Activated CD4-positive, alpha-beta T cell treated with anti-CD3 and anti-CD28 coated beads for 36 hours (primary cell): ENCODE measurements around the gene METTL25B. TPM values are rescaled to one million over a fixed set of nuclear protein-coding genes. Genes with fewer than 3 reads are reported as not detected.

Experiments used
- ATAC-seq: fragments of 200-7000 bp; cut with Tn5 transposase; one replicate; pipeline ENCODE4 v1.10.0; 2021; ENCODE audit warnings: mild to moderate bottlenecking, moderate library complexity
- CTCF ChIA-PET: fragments of 350-600 bp; sonication (Branson Sonifier 250); formaldehyde crosslinking; loops from one replicate; lab custom pipeline; 2021; ENCODE audit warnings: antibody characterized with exemption; lab: Charles Lee
- POLR2A ChIA-PET: fragments of 350-600 bp; sonication (Branson Sonifier 250); formaldehyde crosslinking; loops from one replicate; lab custom pipeline; 2021; ENCODE audit warnings: antibody characterized with exemption, inconsistent platforms; lab: Charles Lee
- DNase-seq: peaks from one replicate; pipeline ENCODE4 v3.0.0-alpha.2; 2020
- H3K27ac Mint-ChIP-seq: one replicate; pipeline ENCODE4 v1.8.0; 2021; ENCODE audit warnings: mixed read lengths
- H3K27me3 Mint-ChIP-seq: one replicate; pipeline ENCODE4 v1.8.0; 2021; ENCODE audit warnings: mixed read lengths
- H3K36me3 Mint-ChIP-seq: one replicate; pipeline ENCODE4 v1.8.0; 2021; ENCODE audit warnings: low read depth, mixed read lengths
- H3K4me1 Mint-ChIP-seq: one replicate; pipeline ENCODE4 v1.8.0; 2021; ENCODE audit warnings: mixed read lengths
- H3K4me3 Mint-ChIP-seq: one replicate; pipeline ENCODE4 v1.8.0; 2021; ENCODE audit warnings: mild to moderate bottlenecking, moderate library complexity, mixed read lengths
- H3K9me3 Mint-ChIP-seq: one replicate; pipeline ENCODE4 v1.8.0; 2021; ENCODE audit warnings: low read depth, mixed read lengths
- intact Hi-C, 2 experiments: fragments of 100-400 bp; cut with DNase I in 1 of 2; cut with micrococcal nuclease in 1 of 2; formaldehyde crosslinking; loops; one replicate each; pipeline versions ENCODE4 v1.14.2 to v1.15.1; 2022 to 2024; cut with DNase I, micrococcal nuclease
- total RNA-seq, 2 experiments: library from RNA; stranded (reverse); gene quantifications; one replicate each; pipeline ENCODE4 v1.2.3, GENCODE V29; 2021

METTL25B gene
- total RNA-seq, 2 experiments from 2014 or later: 31.0 to 40.5 TPM

DNA sequence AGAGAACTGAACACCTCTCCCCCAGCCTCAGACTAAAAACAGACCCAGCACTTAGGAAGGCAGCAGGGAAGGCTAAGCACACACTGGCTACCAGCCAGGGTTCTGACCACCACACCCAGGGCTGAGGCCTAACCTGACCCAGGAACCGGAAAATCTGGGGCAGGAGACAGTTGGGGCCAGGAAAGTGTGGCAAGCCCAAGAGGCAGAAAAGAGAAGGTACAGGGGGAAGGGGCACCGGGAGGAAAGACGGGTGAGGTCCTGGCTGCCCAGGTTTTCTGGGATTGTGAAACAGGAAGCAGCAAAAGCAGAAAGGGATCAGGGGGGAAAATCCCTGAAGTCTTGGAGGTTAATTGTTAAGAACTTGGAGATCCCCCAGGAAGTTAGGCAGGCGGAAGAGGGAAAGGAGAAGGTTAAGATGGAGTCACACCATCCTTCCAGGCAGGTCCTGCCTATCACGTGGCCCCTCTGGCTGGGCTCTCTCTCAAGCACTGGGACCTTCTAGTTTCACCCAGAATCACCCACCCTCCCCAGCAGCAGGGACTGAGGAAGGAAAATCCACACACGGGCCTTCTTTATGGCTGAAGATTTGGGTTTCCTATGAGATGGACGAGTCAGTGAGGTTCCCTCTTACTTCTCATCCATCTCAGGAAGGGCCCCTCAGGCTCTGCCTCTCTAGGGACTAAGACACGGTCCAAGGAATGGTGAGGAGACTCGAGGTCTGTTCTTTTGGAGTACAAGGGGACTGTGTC, 20.6 kb downstream of the METTL25B start:
- DNase-seq: peak; percentile 46
- peaks cover 51% of the 10 kb centered on the region for H3K4me1 Mint-ChIP-seq
- no peaks in the 10 kb centered on the region for H3K27me3 Mint-ChIP-seq
- ChIA-PET POLR2A (no interaction called here), CTCF (interaction anchor here (1.8 kb wide), 1 partner anchor 22 kb away, joined by 13 read pairs; no protein-coding TSS in a partner anchor)
- no peaks in the 10 kb centered on the region for H3K9me3 Mint-ChIP-seq
- ATAC-seq: no peak
- peak overlapping the region; percentile 98 for H3K4me3 Mint-ChIP-seq
- peak overlapping the region; percentile 96 for H3K27ac Mint-ChIP-seq
- H3K36me3 Mint-ChIP-seq: peaks cover 52% of the 10 kb centered on the region
- intact Hi-C loops: loop anchor here in 1 of 2 experiments (10.0 kb wide), 1 partner anchor 894 kb away; the partner anchor contains the start of genes GON4L and SYT11

- peaks cover 48% of the 10 kb centered on the region for H3K4me1 Mint-ChIP-seq
- DNase-seq: no peak
Observed at GRCh38 chr1:156749419-156750118, 21.3 kb downstream of the METTL25B start.

GRCh38 chr1:156750191-156750672, 22.0 kb downstream of the METTL25B start:
- DNase-seq (peak; percentile 71), ATAC-seq (peak; percentile 23)
- Mint-ChIP-seq H3K4me1 (peaks cover 44% of the 10 kb centered on the region), H3K9me3 (no peaks in the 10 kb centered on the region), H3K4me3 (peak overlapping the region; percentile 98), H3K27ac (peak overlapping the region; percentile 96), H3K27me3 (no peaks in the 10 kb centered on the region), H3K36me3 (peaks cover 41% of the 10 kb centered on the region)
- intact Hi-C loops: loop anchor here in 1 of 2 experiments (1.0 kb wide), 1 partner anchor 22 kb away; the partner anchor contains the start of genes ISG20L2 and METTL25B
- ChIA-PET CTCF (interaction anchor here (0.7 to 2.8 kb wide), 3 partner anchors 8 to 23 kb away, joined by 3 to 19 read pairs (median 4); partner anchors contain the start of gene MRPL24), POLR2A (interaction anchor here (0.6 to 2.8 kb wide), 4 partner anchors 9 to 34 kb away, joined by 3 to 24 read pairs (median 12); partner anchors contain the start of genes MRPL24 and PRCC)

More at GRCh38 chr1:156749419-156750118, 21.3 kb downstream of the METTL25B start:
- POLR2A ChIA-PET: interaction anchor here (0.9 kb wide), 1 partner anchor 23 kb away, joined by 3 read pairs; no protein-coding TSS in a partner anchor
- no peak for ATAC-seq
- Mint-ChIP-seq H3K27me3 (no peaks in the 10 kb centered on the region), H3K9me3 (no peaks in the 10 kb centered on the region), H3K4me3 (peak overlapping the region; percentile 98), H3K36me3 (peaks cover 47% of the 10 kb centered on the region), H3K27ac (peak overlapping the region; percentile 96)
- intact Hi-C loops: loop anchor here (1.0 to 10.0 kb wide), 2 partner anchors 21 to 895 kb away; partner anchors contain the start of genes GON4L (in 1 of the 2), ISG20L2 (in 1 of the 2), METTL25B (in 1 of the 2) and SYT11 (in 1 of the 2)
- CTCF ChIA-PET: interaction anchor here (0.7 to 1.0 kb wide), 2 partner anchors 12 to 23 kb away, joined by 3 to 4 read pairs; no protein-coding TSS in a partner anchor

GRCh38 chr1:156750711-156751450, 22.6 kb downstream of the METTL25B start:
- DNase-seq (peak; percentile 61), ATAC-seq (peak; percentile 6)
- Mint-ChIP-seq H3K27ac (peak overlapping the region; percentile 96), H3K4me3 (peak overlapping the region; percentile 98), H3K4me1 (peaks cover 44% of the 10 kb centered on the region), H3K9me3 (no peaks in the 10 kb centered on the region), H3K27me3 (no peaks in the 10 kb centered on the region), H3K36me3 (peaks cover 35% of the 10 kb centered on the region)
- ChIA-PET POLR2A (interaction anchor here (0.6 to 2.8 kb wide), 8 partner anchors 8 to 34 kb away, joined by 3 to 26 read pairs (median 4); partner anchors contain the start of genes ISG20L2, METTL25B, MRPL24 and PRCC), CTCF (interaction anchor here (1.0 to 6.3 kb wide), 5 partner anchors 9 to 45 kb away, joined by 3 to 79 read pairs (median 16); partner anchors contain the start of genes CRABP2, ISG20L2, METTL25B and MRPL24)
- intact Hi-C loops: loop anchor here (1.0 kb wide), 5 partner anchors 10 to 250 kb away; partner anchors contain the start of genes ISG20L2 (in 2 of the 2), METTL25B (in 2 of the 2), MRPL24 (in 2 of the 2) and PRCC (in 2 of the 2)

GRCh38 chr1:156751451-156751756, 23.1 kb downstream of the METTL25B start, which contains the start of gene HDGF:
Gene HDGF, minus strand, starts transcription at chr1:156751675. Its CDS starts 246 bp downstream, at chr1:156751429.
- H3K27ac Mint-ChIP-seq: peak within 1 kb of the TSS; percentile 96
- peak within 1 kb of the TSS; percentile 98 for H3K4me3 Mint-ChIP-seq
- no peak for ATAC-seq
- peaks cover 39% of the 10 kb centered on the region for H3K4me1 Mint-ChIP-seq
- H3K36me3 Mint-ChIP-seq: peaks cover 33% of the 10 kb centered on the region
- no peak for DNase-seq
- POLR2A ChIA-PET: interaction anchor here (0.9 to 2.8 kb wide), 7 partner anchors 9 to 23 kb away, joined by 3 to 26 read pairs (median 5); partner anchors contain the start of genes ISG20L2, METTL25B, MRPL24 and PRCC
- no peaks in the 10 kb centered on the region for H3K27me3 Mint-ChIP-seq
- CTCF ChIA-PET: interaction anchor here (1.0 to 6.3 kb wide), 5 partner anchors 9 to 46 kb away, joined by 3 to 79 read pairs (median 16); partner anchors contain the start of genes CRABP2, ISG20L2, METTL25B and MRPL24
- intact Hi-C loops: loop anchor here (1.0 kb wide), 5 partner anchors 10 to 250 kb away; partner anchors contain the start of genes MRPL24 (in 2 of the 2), PRCC (in 2 of the 2), ISG20L2 (in 1 of the 2) and METTL25B (in 1 of the 2)
- no peaks in the 10 kb centered on the region for H3K9me3 Mint-ChIP-seq

DNA sequence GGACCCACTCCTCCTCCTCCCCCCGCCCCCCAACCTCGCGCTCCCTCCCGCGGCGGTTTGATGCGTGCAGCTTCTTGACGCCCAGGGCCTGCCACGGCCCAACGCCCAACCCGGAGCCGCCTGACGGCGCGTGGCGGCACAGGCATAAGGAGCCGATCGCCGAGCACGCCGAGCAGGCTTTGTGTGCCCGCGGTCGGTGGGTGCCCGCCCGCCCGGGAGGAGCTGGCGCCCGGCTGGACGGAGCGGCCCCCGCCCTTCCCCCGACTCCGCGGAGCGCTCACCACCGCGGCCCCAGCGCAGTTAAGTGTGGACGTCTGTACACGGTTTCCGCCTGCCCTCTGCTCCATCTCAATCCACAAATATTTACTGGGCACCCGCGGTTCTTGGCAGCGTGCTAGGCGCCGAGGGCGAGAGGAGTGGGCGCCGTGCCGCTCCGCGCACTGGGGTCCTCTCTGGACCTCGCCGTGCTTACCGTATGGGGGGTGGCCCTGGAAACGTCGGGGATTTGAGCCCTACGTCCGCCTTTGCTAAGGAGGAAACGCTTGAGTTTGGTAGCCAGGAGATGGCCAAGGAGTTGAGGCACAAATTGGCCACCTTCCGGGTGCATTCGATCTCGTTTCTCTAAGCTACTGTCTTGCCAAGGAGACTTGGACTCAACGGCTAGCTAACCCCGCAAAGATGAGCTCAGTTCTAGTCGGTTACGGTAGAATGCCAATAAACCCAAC, 23.6 kb downstream of the METTL25B start:
- ATAC-seq (peak; percentile 81), DNase-seq (peak; percentile 99)
- Mint-ChIP-seq H3K4me3 (peak overlapping the region; percentile 98), H3K4me1 (peaks cover 33% of the 10 kb centered on the region), H3K9me3 (no peaks in the 10 kb centered on the region), H3K27me3 (no peaks in the 10 kb centered on the region), H3K27ac (peak overlapping the region; percentile 93), H3K36me3 (peaks cover 33% of the 10 kb centered on the region)
- ChIA-PET CTCF (interaction anchor here (0.6 to 6.3 kb wide), 12 partner anchors 10 to 151 kb away, joined by 3 to 79 read pairs (median 4); partner anchors contain the start of genes CRABP2, ISG20L2, METTL25B and MRPL24), POLR2A (interaction anchor here (0.7 to 2.8 kb wide), 11 partner anchors 8 to 331 kb away, joined by 3 to 26 read pairs (median 3); partner anchors contain the start of genes ISG20L2, METTL25B, MRPL24 and PRCC)
- intact Hi-C loops: loop anchor here (1.0 kb wide), 5 partner anchors 11 to 251 kb away; partner anchors contain the start of genes MRPL24 (in 2 of the 2), PRCC (in 2 of the 2), ISG20L2 (in 1 of the 2) and METTL25B (in 1 of the 2)

- peaks cover 28% of the 10 kb centered on the region for H3K36me3 Mint-ChIP-seq
Observed at GRCh38 chr1:156752843-156753482, 24.7 kb downstream of the METTL25B start.

GRCh38 chr1:156754219-156754618, 25.9 kb downstream of the METTL25B start:
- Mint-ChIP-seq H3K27ac (no peak overlapping the region), H3K4me1 (peaks cover 12% of the 10 kb centered on the region), H3K27me3 (no peaks in the 10 kb centered on the region), H3K36me3 (peaks cover 17% of the 10 kb centered on the region), H3K4me3 (no peak overlapping the region), H3K9me3 (no peaks in the 10 kb centered on the region)
- ChIA-PET POLR2A (no interaction called here), CTCF (interaction anchor here (6.3 kb wide), 1 partner anchor 27 kb away, joined by 79 read pairs; the partner anchor contains the start of genes ISG20L2 and METTL25B)
- intact Hi-C loops: no loop called here
- ATAC-seq: no peak
- DNase-seq: no peak

More at GRCh38 chr1:156752843-156753482, 24.7 kb downstream of the METTL25B start:
- ATAC-seq (no peak), DNase-seq (no peak)
- ChIA-PET POLR2A (interaction anchor here (0.7 to 2.8 kb wide), 5 partner anchors 9 to 332 kb away, joined by 3 to 26 read pairs (median 20); partner anchors contain the start of genes ISG20L2, METTL25B, MRPL24 and PRCC), CTCF (interaction anchor here (0.6 to 6.3 kb wide), 12 partner anchors 9 to 152 kb away, joined by 3 to 79 read pairs (median 4); partner anchors contain the start of genes ISG20L2, METTL25B, MRPL24 and PRCC)
- Mint-ChIP-seq H3K9me3 (no peaks in the 10 kb centered on the region), H3K27ac (peak overlapping the region; percentile 80), H3K27me3 (no peaks in the 10 kb centered on the region), H3K4me1 (peaks cover 25% of the 10 kb centered on the region), H3K4me3 (peak overlapping the region; percentile 98)
- intact Hi-C loops: no loop called here
